SJCRH30 (cell line): ENCODE measurements around the gene FITM2. TPM values are rescaled to one million over a fixed set of nuclear protein-coding genes. Genes with fewer than 3 reads are reported as not detected.
"Not testable (repeated sequence)": the region's sequence is repeated elsewhere in the genome, so short reads cannot be mapped to it uniquely, and the experiment has no call there.

Experiments used
- DNase-seq, 2 experiments: peaks; one replicate each; pipeline ENCODE4 v3.0.0-alpha.2; 2015 to 2020
- H3K27ac ChIP-seq: fragments of 250-450 bp; sonication (Bioruptor Pico); 2 replicates; pipeline ENCODE4 v1.5.1; 2020; ENCODE audit warnings: mild to moderate bottlenecking, moderate library complexity
- H3K27me3 ChIP-seq: fragments of 250-450 bp; sonication (Bioruptor Pico); 2 replicates; pipeline ENCODE4 v1.5.1; 2020; ENCODE audit warnings: mild to moderate bottlenecking, moderate library complexity
- H3K36me3 ChIP-seq: fragments of 250-450 bp; sonication (Bioruptor Pico); 2 replicates; pipeline ENCODE4 v1.5.1; 2020; ENCODE audit warnings: mild to moderate bottlenecking, moderate library complexity
- H3K4me1 ChIP-seq: fragments of 250-450 bp; sonication (Bioruptor Pico); 2 replicates; pipeline ENCODE4 v1.5.1; 2020; ENCODE audit warnings: mild to moderate bottlenecking, moderate library complexity
- H3K4me3 ChIP-seq: fragments of 250-450 bp; sonication (Bioruptor Pico); 2 replicates; pipeline ENCODE4 v1.5.1; 2020; ENCODE audit warnings: mild to moderate bottlenecking, moderate library complexity
- H3K9me3 ChIP-seq: fragments of 250-450 bp; sonication (Bioruptor Pico); replicated peaks from 2 replicates; pipeline ENCODE4 v1.5.1; 2020; ENCODE audit warnings: mild to moderate bottlenecking, moderate library complexity
- total RNA-seq: library from RNA; depleted of rRNA; stranded (reverse); fragments of >200 nt; shearing (Covaris generic); gene quantifications from 2 replicates; pipeline ENCODE4 v1.2.3, GENCODE V29; 2014

FITM2 gene
- total RNA-seq, 1 experiment from 2014 or later, result 5.7 TPM

DNA sequence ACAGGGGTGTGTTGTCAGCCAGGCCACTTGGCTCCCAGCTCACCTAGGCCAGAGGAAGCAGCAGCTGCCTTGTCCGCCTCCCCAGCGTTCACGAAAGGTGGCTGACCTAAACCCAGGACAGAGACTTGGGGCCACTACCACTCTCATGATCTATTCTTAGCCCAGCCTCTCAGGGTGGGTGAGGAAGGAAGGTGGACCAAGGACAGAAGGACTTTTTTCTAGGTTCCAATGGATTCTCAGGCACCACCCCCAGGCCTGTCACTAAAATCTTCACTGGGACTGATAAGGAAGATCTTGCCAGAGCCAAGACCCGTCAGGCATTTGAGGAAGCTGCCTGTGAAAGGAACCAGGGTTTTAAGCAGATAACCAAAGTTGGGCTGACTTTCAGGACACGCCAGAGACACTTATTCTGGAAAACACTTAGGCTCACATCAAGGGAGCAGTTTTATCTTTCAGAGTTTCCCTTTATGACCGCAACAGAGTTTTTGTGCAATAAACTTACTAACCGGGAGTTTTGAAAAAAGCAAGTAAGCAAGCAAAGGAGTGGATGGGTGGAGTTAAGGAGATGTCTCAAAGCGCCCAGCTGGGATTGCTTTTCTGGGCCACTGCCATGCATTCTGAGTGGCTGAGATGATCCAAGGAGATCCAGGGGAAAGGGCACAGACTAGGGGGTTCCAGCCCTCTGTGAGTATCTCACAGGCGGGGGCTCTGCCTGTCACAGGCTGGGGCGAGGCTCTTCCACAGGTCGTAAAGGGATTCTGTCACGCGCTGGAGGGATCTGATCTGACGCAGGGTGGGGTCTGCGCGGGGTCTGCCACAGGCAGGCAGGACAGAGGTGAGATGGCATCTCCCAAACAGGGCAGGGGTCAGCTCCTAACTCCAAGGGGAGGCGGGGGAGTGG, 989 bp downstream of the FITM2 start:
- no peaks in the 10 kb centered on the region for H3K9me3 ChIP-seq
- H3K27me3 ChIP-seq, result 0 out of 2 replicates have a peak, but pooled peaks cover 5% of the 10 kb centered on the region
- H3K4me1 ChIP-seq, result peaks cover 4% of the 10 kb centered on the region; the same call in 1 of the 2 replicates
- H3K27ac ChIP-seq, result no peak overlapping the region
- peak overlapping the region; percentile 77 for H3K4me3 ChIP-seq
- no peak for DNase-seq
- no peaks in the 10 kb centered on the region for H3K36me3 ChIP-seq

DNA sequence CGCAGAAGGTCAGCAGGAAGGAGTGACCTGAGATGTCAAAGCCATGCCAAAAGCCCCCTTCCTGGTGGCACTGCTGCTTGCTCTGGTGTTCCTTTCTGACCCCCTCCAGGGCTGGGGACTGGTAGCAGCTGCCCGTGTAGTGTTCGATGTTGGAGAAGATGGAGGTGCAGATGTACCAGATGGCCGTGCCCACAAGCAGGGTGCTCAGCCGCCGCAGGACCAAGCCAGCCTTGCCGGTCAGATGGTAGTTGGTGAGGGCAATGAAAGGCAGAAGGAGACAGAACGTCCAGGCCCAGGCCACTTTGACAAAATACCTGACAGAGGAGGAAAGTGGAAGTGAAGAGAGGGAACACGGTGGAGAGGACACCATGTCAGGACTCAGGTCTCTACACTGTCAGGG, 4.1 kb downstream of the FITM2 start:
- DNase-seq, result no peak
- H3K27me3 ChIP-seq, result no peaks in the 10 kb centered on the region
- H3K4me1 ChIP-seq, result peaks cover 4% of the 10 kb centered on the region; the same call in 1 of the 2 replicates
- no peaks in the 10 kb centered on the region for H3K9me3 ChIP-seq
- no peak overlapping the region for H3K27ac ChIP-seq
- H3K4me3 ChIP-seq, result no peak overlapping the region
- H3K36me3 ChIP-seq, result no peaks in the 10 kb centered on the region

DNA sequence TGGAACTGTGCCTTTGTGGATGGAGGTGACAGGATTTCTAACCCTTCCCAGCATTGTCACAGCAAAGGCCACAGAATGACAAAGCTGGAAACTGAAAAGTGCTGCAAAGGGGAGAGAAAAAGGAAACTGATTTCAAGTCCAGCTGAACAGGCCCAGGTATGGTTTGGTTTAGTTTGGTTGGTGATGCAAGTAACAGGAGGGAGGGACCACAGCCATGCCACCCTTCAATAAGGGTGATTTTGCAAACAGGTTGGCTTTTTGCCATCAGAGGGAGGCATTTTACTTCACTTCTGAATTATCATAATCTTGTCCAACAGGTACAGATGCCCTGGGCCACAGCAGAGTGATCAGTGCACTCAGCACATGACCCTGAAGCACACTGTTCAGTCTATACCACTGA, 6.6 kb downstream of the FITM2 start:
- Histone ChIP-seq H3K4me1 (no peaks in the 10 kb centered on the region), H3K27ac (no peak overlapping the region), H3K36me3 (no peaks in the 10 kb centered on the region), H3K27me3 (no peaks in the 10 kb centered on the region), H3K4me3 (no peak overlapping the region), H3K9me3 (no peaks in the 10 kb centered on the region)
- no peak for DNase-seq

DNA sequence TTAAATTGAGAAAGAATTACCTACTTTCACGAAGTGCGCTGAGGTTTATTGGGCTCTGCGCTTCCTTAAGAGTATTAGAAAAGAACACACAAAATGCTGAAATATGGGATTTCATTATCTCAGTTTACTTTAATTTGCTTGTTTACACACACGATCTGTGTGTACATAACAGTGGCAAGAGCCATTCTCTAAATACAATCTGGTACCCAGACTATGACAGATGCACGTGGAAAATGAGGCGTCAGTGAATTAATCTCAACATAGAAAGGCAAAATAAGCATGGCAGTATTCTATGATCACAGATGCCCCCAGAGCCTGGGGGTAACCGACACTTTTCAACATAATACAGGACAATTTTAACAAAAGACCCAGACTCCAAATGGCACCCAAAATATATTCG, 8.3 kb downstream of the FITM2 start:
- DNase-seq, result no peak
- no peak overlapping the region for H3K4me3 ChIP-seq
- H3K27ac ChIP-seq, result no peak overlapping the region
- H3K4me1 ChIP-seq, result no peaks in the 10 kb centered on the region
- H3K9me3 ChIP-seq, result no peaks in the 10 kb centered on the region
- no peaks in the 10 kb centered on the region for H3K27me3 ChIP-seq
- no peaks in the 10 kb centered on the region for H3K36me3 ChIP-seq

DNA sequence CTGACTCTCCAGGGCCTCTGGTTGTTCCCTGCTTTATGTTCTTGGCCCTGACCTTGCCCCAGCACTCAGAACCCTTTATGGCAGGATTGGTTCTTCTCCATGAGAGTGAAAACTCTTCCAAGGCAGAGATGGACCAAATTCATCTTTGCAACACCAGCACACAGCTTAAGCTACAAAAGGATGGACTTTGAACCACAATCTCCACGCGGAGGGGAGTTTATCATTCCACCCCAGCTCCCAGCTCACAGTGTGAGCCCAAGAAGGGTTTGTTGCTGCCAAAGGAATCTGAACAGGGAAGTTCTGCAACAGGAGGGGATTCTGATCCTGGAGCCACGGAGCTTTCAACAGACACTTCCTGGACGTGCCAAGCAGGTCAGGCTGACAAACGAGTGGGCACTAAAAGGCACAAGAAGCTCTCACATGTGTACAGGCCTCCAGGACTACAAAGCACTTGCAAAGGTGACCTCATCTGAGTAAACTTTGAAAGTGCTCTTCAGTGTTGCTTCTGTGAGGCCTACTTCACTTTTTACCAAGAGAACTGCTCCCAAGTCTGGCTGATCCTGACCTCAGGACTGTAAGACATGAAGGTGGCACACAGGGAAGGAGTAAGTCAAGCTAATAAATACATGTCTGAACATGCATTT, 8.9 kb downstream of the FITM2 start:
- Histone ChIP-seq H3K4me1 (no peaks in the 10 kb centered on the region), H3K4me3 (no peak overlapping the region), H3K9me3 (no peaks in the 10 kb centered on the region), H3K36me3 (no peaks in the 10 kb centered on the region), H3K27ac (no peak overlapping the region), H3K27me3 (no peaks in the 10 kb centered on the region)
- no peak for DNase-seq

DNA sequence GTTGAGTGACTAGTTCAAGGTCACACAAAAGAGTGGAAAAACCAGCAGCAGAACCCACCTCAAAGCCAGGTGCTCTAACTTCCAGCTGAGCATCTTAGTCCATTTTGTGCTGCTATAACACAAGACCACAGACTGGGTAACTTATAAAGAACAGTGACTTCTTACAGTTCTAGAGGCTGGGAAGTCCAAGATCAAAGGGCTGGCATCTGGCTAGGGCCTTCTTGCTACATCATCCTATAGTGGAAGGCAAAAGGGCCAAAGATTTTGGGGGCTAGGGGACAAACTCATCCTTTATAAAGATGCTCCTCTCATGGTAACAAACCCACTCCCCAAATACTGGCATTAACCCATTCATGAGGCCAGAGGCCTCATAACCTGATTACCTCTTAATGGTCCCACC, 9.7 kb downstream of the FITM2 start:
- no peak for DNase-seq
- H3K27ac ChIP-seq, result no peak overlapping the region
- H3K27me3 ChIP-seq, result 0 out of 2 replicates have a peak, but pooled peaks cover 3% of the 10 kb centered on the region
- H3K4me3 ChIP-seq, result no peak overlapping the region
- no peaks in the 10 kb centered on the region for H3K36me3 ChIP-seq
- H3K9me3 ChIP-seq, result no peaks in the 10 kb centered on the region
- H3K4me1 ChIP-seq, result no peaks in the 10 kb centered on the region

DNA sequence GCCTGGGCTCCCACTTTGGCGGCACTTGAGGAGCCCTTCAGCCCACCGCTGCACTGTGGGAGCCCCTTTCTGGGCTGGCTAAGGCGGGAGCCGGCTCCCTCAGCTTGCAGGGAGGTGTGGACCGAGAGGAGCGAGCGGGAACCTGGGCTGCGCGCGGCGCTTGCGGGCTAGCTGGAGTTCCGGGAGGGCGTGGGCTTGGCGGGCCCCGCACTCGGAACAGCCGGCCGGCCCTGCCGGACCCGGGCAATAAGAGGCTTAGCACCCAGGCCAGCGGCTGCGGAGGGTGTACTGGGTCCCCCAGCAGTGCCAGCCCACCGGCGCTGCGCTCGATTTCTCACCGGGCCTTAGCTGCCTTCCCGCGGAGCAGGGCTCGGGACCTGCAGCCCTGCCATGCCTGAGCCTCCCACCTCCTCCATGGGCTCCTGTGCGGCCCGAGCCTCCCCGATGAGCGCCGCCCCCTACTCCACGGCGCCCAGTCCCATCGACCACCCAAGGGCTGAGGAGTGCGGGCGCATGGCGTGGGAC, 11.9 kb downstream of the FITM2 start:
- H3K27me3 ChIP-seq, H3K9me3 ChIP-seq, H3K27ac ChIP-seq, DNase-seq, H3K4me1 ChIP-seq, H3K36me3 ChIP-seq, H3K4me3 ChIP-seq: not testable (repeated sequence)

DNA sequence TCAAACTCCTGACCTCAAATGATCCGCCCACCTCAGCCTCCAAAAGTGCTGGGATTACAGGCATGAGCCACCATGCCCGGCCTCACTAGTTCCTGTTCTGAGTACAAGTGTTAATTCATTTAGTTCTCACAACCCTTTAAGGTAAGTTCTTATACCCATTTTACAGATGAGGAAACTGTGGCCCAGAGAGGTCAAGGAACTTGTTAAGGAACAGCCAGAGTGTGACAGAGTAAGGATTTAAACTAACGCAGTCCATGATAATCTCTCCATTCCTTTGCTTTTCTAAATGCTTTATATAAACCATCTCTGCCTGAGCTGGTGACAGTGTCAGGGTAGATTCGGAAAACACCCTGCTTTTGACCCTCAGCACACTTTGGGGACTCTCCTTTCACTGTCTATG, 13.3 kb downstream of the FITM2 start:
- 0 out of 2 replicates have a peak, but pooled peaks cover 9% of the 10 kb centered on the region for H3K27me3 ChIP-seq
- no peaks in the 10 kb centered on the region for H3K9me3 ChIP-seq
- no peaks in the 10 kb centered on the region for H3K4me1 ChIP-seq
- H3K36me3 ChIP-seq, result no peaks in the 10 kb centered on the region
- no peak for DNase-seq
- H3K27ac ChIP-seq, result no peak overlapping the region
- H3K4me3 ChIP-seq, result no peak overlapping the region

DNA sequence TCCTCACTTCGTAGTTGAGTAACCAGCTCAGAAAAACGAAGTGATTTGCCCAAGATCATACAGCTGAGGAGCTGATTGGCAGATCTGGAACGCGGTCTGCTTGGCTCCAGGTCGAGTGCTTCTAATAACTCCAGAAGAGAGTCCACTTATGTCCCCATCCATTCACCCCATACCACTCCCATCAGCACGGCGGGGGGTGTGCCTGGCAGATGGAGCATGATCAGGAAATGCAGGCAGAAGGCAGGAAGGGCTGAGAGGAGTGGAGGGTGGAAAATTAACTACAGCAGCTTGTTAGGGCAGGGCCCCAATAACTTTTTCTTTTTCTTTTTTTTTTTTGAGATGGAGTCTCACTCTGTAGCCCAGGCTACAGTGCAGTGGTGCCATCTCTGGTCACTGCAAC, 15.0 kb downstream of the FITM2 start:
- no peak overlapping the region for H3K27ac ChIP-seq
- no peak for DNase-seq
- H3K9me3 ChIP-seq, result no peaks in the 10 kb centered on the region
- no peak overlapping the region for H3K4me3 ChIP-seq
- H3K36me3 ChIP-seq, result no peaks in the 10 kb centered on the region
- H3K27me3 ChIP-seq, result 0 out of 2 replicates have a peak, but pooled peaks cover 9% of the 10 kb centered on the region
- H3K4me1 ChIP-seq, result no peaks in the 10 kb centered on the region

DNA sequence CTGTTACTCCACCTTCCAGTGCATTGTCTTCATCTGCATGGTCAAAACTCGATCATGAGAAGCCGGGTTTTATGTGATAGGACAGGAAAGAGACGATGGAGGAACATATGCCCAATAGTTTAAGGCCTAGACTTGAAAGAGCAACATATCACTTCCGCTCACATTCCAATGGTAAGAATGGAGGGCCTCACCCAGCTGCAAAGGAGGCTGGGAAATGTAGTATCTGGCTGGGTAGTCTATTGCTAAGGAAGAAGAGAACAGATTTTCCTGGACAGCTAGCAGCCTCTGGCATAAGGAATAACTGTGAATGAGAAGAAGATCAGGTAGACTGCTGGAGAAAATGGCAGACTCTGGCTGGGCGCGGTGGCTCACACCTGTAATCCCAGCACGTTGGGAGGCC, 19.2 kb downstream of the FITM2 start:
- Histone ChIP-seq H3K4me1 (no peaks in the 10 kb centered on the region), H3K27ac (no peak overlapping the region), H3K4me3 (no peak overlapping the region), H3K9me3 (no peaks in the 10 kb centered on the region), H3K27me3 (0 out of 2 replicates have a peak, but pooled peaks cover 9% of the 10 kb centered on the region), H3K36me3 (no peaks in the 10 kb centered on the region)
- DNase-seq, result peak in 1 of 2 experiments; percentile 32

DNA sequence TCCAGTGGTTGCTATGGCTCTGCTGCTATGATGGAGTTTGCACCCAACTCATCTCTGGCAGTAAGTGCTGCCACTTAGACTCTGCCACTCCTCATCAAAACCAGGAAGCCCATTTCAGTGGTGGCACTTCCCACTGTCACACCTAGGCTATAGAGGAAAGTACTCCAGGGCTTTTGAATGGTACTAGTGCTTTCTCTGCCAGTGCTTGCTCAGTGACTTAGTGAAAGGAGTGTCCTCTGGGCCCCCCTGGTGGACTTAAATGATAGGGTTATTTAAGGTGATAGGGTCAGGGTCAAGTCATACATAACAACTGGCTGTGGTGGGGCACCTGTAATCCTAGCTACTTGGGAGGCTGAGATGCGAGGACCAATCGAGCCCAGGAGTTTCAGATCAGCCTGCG, 22.8 kb downstream of the FITM2 start:
- DNase-seq, result no peak
- H3K9me3 ChIP-seq, result no peaks in the 10 kb centered on the region

DNA sequence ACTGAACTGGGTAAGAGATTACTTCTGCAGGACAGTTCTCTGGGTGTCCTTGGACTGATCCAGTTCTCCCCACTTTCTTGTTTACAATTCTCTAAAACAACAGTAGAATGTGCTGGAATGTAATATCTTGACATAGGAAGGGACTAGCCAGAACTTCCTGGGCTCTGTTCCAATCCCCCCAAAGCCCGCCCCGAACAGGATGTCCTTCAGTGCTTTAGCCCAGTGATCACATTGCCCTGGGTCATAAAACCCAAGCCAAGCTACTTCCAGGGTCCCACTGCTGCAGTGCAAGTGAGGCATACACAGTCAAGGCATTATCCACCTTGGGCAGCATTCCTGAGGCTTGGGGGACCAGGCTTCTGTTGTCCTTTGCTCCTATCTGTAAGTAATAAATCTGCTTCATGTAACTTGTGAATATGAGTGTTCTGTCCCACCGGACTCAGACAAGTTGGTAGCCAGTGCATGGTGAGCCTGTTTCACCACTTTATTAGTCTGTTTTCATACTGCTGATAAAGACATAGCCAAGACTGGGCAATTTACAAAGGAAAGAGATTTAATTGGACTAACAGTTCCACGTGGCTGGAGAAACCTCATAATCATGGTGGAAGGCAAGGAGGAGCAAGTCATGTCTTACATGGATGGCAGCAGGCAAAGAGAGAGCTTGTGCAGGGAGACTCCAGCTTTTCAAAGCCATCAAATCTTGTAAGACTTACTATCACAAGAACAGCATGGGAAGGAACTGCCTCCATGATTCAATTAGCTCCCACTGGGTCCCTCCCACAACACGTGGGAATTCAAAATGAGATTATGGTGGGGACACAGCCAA, 23.5 kb downstream of the FITM2 start:
- H3K4me1 ChIP-seq, result peaks cover 9% of the 10 kb centered on the region
- no peak overlapping the region for H3K4me3 ChIP-seq
- no peak for DNase-seq
- H3K9me3 ChIP-seq, result no peaks in the 10 kb centered on the region
- H3K36me3 ChIP-seq, result no peaks in the 10 kb centered on the region
- H3K27me3 ChIP-seq, result no peaks in the 10 kb centered on the region; the same call in 1 of the 2 replicates
- no peak overlapping the region for H3K27ac ChIP-seq

More for the DNA sequence above, 22.8 kb downstream of the FITM2 start:
- Histone ChIP-seq H3K4me3 (no peak overlapping the region), H3K27ac (no peak overlapping the region), H3K36me3 (no peaks in the 10 kb centered on the region), H3K4me1 (peaks cover 9% of the 10 kb centered on the region), H3K27me3 (no peaks in the 10 kb centered on the region)

DNA sequence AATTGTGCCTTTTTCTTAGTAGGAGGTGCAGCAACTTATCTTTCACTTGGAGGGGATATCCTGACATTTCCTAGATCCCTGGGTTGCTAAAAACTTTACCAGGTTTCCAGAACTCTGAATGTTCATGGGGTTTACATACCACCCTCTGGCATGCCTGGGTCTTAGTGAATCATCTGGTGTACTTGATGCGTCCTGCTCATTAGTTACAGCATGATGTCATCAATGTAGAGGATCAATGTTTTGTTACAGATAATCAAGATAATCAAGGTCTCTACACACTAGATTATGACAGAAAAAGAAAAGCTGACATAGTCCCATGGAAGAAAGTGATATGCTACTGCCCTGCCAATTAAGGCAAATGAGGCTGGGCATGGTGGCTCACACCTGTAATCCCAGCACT, 27.0 kb downstream of the FITM2 start:
- H3K9me3 ChIP-seq, result no peaks in the 10 kb centered on the region
- H3K27ac ChIP-seq, result peak overlapping the region; percentile 48
- peaks cover 16% of the 10 kb centered on the region for H3K27me3 ChIP-seq
- no peaks in the 10 kb centered on the region for H3K36me3 ChIP-seq
- H3K4me3 ChIP-seq, result no peak overlapping the region
- H3K4me1 ChIP-seq, result peaks cover 9% of the 10 kb centered on the region
- peak; percentile 49 to 63 for DNase-seq

DNA sequence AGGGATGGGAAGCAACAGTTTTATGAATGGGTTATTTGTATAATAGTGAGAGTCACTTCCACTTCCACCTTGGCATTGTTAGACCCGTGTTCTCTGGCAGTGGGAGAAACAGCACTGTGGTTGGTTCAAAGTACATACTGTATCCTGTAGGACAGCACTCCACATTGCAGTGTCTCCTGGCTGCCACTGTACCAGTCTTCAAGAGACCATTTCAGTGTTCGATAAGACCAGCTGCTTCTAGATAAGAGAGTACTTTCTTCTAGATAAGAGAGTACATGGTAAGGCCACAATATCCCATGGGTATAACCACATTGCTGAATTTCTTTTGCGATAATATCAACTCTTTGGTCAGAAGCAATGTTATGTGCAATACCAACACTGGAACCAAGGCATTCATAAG, 28.8 kb downstream of the FITM2 start:
- H3K4me1 ChIP-seq, result peaks cover 9% of the 10 kb centered on the region
- DNase-seq, result no peak
- H3K27me3 ChIP-seq, result peaks cover 26% of the 10 kb centered on the region
- H3K9me3 ChIP-seq, result no peaks in the 10 kb centered on the region
- H3K4me3 ChIP-seq, result no peak overlapping the region
- no peak overlapping the region for H3K27ac ChIP-seq
- H3K36me3 ChIP-seq, result no peaks in the 10 kb centered on the region
